Suprapubic skin (tissue), 4 donors: Measurements from ENCODE around the gene NCKAP5. TPM values are rescaled to one million over a fixed set of nuclear protein-coding genes. Genes with fewer than 3 reads are reported as not detected.

Experiments
- DNase-seq, 2 donors: peaks; one replicate each; pipeline ENCODE4 v3.0.0-alpha.2; 2019; ENCODE audit warnings: low spot score in 2 of 2
- H3K27ac ChIP-seq: fragments of 200-600 bp; sonication (generic); one replicate; pipeline ENCODE4 v1.5.1; 2019
- H3K27me3 ChIP-seq: fragments of 200-600 bp; sonication (generic); one replicate; pipeline ENCODE4 v1.5.1; 2019
- H3K36me3 ChIP-seq: fragments of 200-600 bp; sonication (generic); one replicate; pipeline ENCODE4 v1.5.1; 2019
- H3K4me1 ChIP-seq: fragments of 200-600 bp; sonication (generic); one replicate; pipeline ENCODE4 v1.5.1; 2019
- H3K4me3 ChIP-seq: fragments of 200-600 bp; sonication (generic); one replicate; pipeline ENCODE4 v1.5.1; 2019; ENCODE audit warnings: mild to moderate bottlenecking
- H3K9me3 ChIP-seq: fragments of 200-600 bp; sonication (generic); one replicate; pipeline ENCODE4 v1.5.1; 2019
- CTCF ChIP-seq, 2 donors: fragments of 200-600 bp in 1 of 2; fragments of 450-650 bp in 1 of 2; sonication (generic) in 1 of 2; IDR thresholded peaks; one replicate each; pipeline ENCODE4 v1.5.1; 2016 to 2019; ENCODE audit warnings: antibody characterized with exemption in 2 of 2, mild to moderate bottlenecking in 1 of 2, moderate library complexity in 1 of 2
- EP300 ChIP-seq: sonication (generic); formaldehyde crosslinking; IDR thresholded peaks from one replicate; pipeline ENCODE4 v1.6.1; 2017; ENCODE audit warnings: antibody characterized with exemption
- POLR2A ChIP-seq, 2 donors: fragments of 450-650 bp; IDR thresholded peaks; one replicate each; pipeline ENCODE4 v1.6.1; 2017; ENCODE audit warnings: antibody characterized with exemption in 2 of 2, mild to moderate bottlenecking in 2 of 2, moderate library complexity in 2 of 2
- POLR2AphosphoS5 ChIP-seq, 3 donors: sonication (generic); formaldehyde crosslinking; IDR thresholded peaks; one replicate each; pipeline ENCODE4 v1.6.1; 2017; ENCODE audit warnings: antibody characterized with exemption in 3 of 3
- WGBS: methylation state at CpG from one replicate; pipeline ENCODE4 v1.1.5; 2018; 5-methylcytosine and 5-hydroxymethylcytosine counted together
- total RNA-seq, 4 donors: library from RNA; depleted of rRNA; stranded (reverse); fragments of >200 nt; gene quantifications; one replicate each; pipeline ENCODE4 v1.1.0, GENCODE V29; 2016

The NCKAP5 gene
- total RNA-seq, 4 donors from 2014 or later, result 2.8 to 6.4 (median 4.2) TPM

GRCh38 chr2:132860220-132860619, 708.0 kb downstream of the NCKAP5 start:
- Histone ChIP-seq H3K4me3 (no peak overlapping the region), H3K9me3 (no peaks in the 10 kb centered on the region), H3K4me1 (no peaks in the 10 kb centered on the region), H3K27ac (no peak overlapping the region), H3K36me3 (no peaks in the 10 kb centered on the region), H3K27me3 (no peaks in the 10 kb centered on the region)
- 86% methylated on average over 2 of the region's 2 CpGs for WGBS
- no peak for TF ChIP-seq POLR2AphosphoS5 (IDR thresholded peaks at IDR 0.05)
- no peak for TF ChIP-seq POLR2A (IDR thresholded peaks at IDR 0.05)
- no peak for TF ChIP-seq EP300
- TF ChIP-seq CTCF (IDR thresholded peaks at IDR 0.05), result no peak
- DNase-seq, result no peak

- Histone ChIP-seq H3K9me3 (no peaks in the 10 kb centered on the region), H3K27me3 (no peaks in the 10 kb centered on the region), H3K4me1 (no peaks in the 10 kb centered on the region), H3K36me3 (no peaks in the 10 kb centered on the region), H3K27ac (no peak overlapping the region), H3K4me3 (no peak overlapping the region)
- 73% methylated on average over 5 of the region's 5 CpGs for WGBS
- TF ChIP-seq POLR2AphosphoS5 (IDR thresholded peaks at IDR 0.05), result no peak
- TF ChIP-seq POLR2A (IDR thresholded peaks at IDR 0.05), result no peak
- no peak for TF ChIP-seq CTCF (IDR thresholded peaks at IDR 0.05)
- no peak for TF ChIP-seq EP300
- no peak for DNase-seq
These were observed 708.7 kb downstream of the NCKAP5 start for GRCh38 chr2:132859590-132859989.

GRCh38 chr2:132857319-132857718, 710.9 kb downstream of the NCKAP5 start:
- Histone ChIP-seq H3K4me3 (no peak overlapping the region), H3K4me1 (no peaks in the 10 kb centered on the region), H3K27ac (no peak overlapping the region), H3K36me3 (no peaks in the 10 kb centered on the region), H3K27me3 (no peaks in the 10 kb centered on the region), H3K9me3 (no peaks in the 10 kb centered on the region)
- WGBS, result 0% methylated on average over 1 of the region's 1 CpG
- DNase-seq, result no peak
- TF ChIP-seq CTCF (IDR thresholded peaks at IDR 0.05), result no peak
- no peak for TF ChIP-seq POLR2A (IDR thresholded peaks at IDR 0.05)
- no peak for TF ChIP-seq POLR2AphosphoS5 (IDR thresholded peaks at IDR 0.05)
- no peak for TF ChIP-seq EP300

- Histone ChIP-seq H3K4me1 (no peaks in the 10 kb centered on the region), H3K36me3 (no peaks in the 10 kb centered on the region), H3K9me3 (no peaks in the 10 kb centered on the region), H3K4me3 (no peak overlapping the region), H3K27ac (no peak overlapping the region), H3K27me3 (no peaks in the 10 kb centered on the region)
- TF ChIP-seq EP300 (no peak), POLR2AphosphoS5 (IDR thresholded peaks at IDR 0.05) (no peak), POLR2A (IDR thresholded peaks at IDR 0.05) (no peak), CTCF (IDR thresholded peaks at IDR 0.05) (no peak)
- WGBS, result 87% methylated on average over 4 of the region's 4 CpGs
- DNase-seq, result no peak
These were observed 717.6 kb downstream of the NCKAP5 start for GRCh38 chr2:132850688-132851087.

GRCh38 chr2:132849118-132849517, 719.1 kb downstream of the NCKAP5 start:
- no peaks in the 10 kb centered on the region for H3K4me1 ChIP-seq
- no peak overlapping the region for H3K27ac ChIP-seq
- no peaks in the 10 kb centered on the region for H3K27me3 ChIP-seq
- DNase-seq, result no peak
- 94% methylated on average over 1 of the region's 1 CpG for WGBS
- H3K9me3 ChIP-seq, result no peaks in the 10 kb centered on the region
- TF ChIP-seq EP300 (no peak), POLR2AphosphoS5 (IDR thresholded peaks at IDR 0.05) (no peak), POLR2A (IDR thresholded peaks at IDR 0.05) (no peak), CTCF (IDR thresholded peaks at IDR 0.05) (no peak)
- H3K4me3 ChIP-seq, result no peak overlapping the region
- no peaks in the 10 kb centered on the region for H3K36me3 ChIP-seq
